ENCODE results near the gene CCDC142. TPM values are rescaled to one million over a fixed set of nuclear protein-coding genes. Genes with fewer than 3 reads are reported as not detected.

Gene CCDC142
- total and polyA plus RNA-seq, 9 of the 15 experiments (the other 6 are each of a cell fraction or from before 2014, with no cell fraction given), result 0.55 to 11.7 (median 7.2) TPM

GRCh38 chr2:74528600-74529356, 46.0 kb upstream of the CCDC142 start (continued):
- TF ChIP-seq ZNF197 (CRISPR knock-in tag; IDR thresholded peaks at IDR 0.05; ENCODE audit: low read depth) (no peak), RNF2 (IDR thresholded peaks at IDR 0.05) (no peak), ZKSCAN8 (CRISPR knock-in tag; IDR thresholded peaks at IDR 0.05) (no peak), RBM34 (IDR thresholded peaks at IDR 0.05; ENCODE audit: borderline replicate concordance, insufficient read depth, low read length) (no peak), ZBTB7A (IDR thresholded peaks at IDR 0.05; ENCODE audit: borderline replicate concordance, control insufficient read depth, low read depth, low read length) (peak; percentile 36; the same call in 1 of the 2 replicates), BCLAF1 (IDR thresholded peaks at IDR 0.05; ENCODE audit: borderline replicate concordance in 1 of 2, control insufficient read depth in 1 of 2, low read depth in 2 of 2, low read length in 1 of 2) (0 out of 4 replicates have a peak, but pooled peaks of 1 of the 2 experiments have one; percentile 38), SFPQ (IDR thresholded peaks at IDR 0.05; ENCODE audit: low read depth, low read length) (no peak), SRF (CRISPR knock-in tag; IDR thresholded peaks at IDR 0.05) (0 out of 4 replicates have a peak, but pooled peaks of 1 of the 2 experiments have one; percentile 18), CBFA2T3 (IDR thresholded peaks at IDR 0.05) (no peak), KLF16 (IDR thresholded peaks at IDR 0.05) (no peak), CHD1 (IDR thresholded peaks at IDR 0.05; ENCODE audit: low read length) (peak; percentile 19), HEY1 (CRISPR knock-in tag; IDR thresholded peaks at IDR 0.05; ENCODE audit: borderline replicate concordance) (no peak), ARID2 (IDR thresholded peaks at IDR 0.05) (no peak), PURB (CRISPR knock-in tag; IDR thresholded peaks at IDR 0.05; ENCODE audit: low read depth) (no peak), CEBPB (tag; IDR thresholded peaks at IDR 0.05) (no peak), FOXK2 (conservative IDR thresholded peaks at IDR 0.05 in 1 of 2, IDR thresholded peaks at IDR 0.05 in 1 of 2; ENCODE audit: low read depth in 2 of 2) (no peak), ZNF511 (CRISPR knock-in tag; IDR thresholded peaks at IDR 0.05) (0 out of 2 replicates have a peak, but pooled peaks have one; percentile 70), TSHZ1 (CRISPR knock-in tag; IDR thresholded peaks at IDR 0.05) (no peak)

All from K562 (cell line).